ENCODE data around the gene PARD3B. TPM values are rescaled to one million over a fixed set of nuclear protein-coding genes. Genes with fewer than 3 reads are reported as not detected.

Gene PARD3B
- total and polyA plus RNA-seq, 7 donors = 3.2 to 64.0 (median 42.5) TPM

DNA sequence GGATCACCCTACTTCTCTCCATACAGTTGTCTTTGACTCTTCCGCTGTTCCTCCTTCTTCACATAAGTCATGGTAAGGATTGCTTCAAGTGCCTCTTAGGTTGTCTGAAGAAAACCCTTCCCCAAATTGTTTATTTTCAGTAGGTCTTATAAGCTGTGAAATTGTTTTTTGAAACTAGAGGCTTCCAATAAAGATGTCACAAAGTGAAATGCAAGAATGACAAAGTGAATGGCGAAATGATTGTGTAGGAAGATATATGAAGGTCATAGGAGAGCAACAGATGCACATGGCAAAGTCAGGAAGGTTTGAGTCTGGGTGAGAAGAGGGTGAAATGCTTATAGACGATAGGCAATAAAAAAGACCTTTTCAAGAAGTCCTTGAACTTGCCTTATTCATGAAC is 548.8 kb downstream of the PARD3B start:
- Histone ChIP-seq H3K4me1 (peaks cover 0 to 10% (median 3%) of the 10 kb centered on the region in 4 donors), H3K36me3 (no peaks in the 10 kb centered on the region), H3K4me3 (no peak overlapping the region), H3K27me3 (no peaks in the 10 kb centered on the region), H3K27ac (no peak overlapping the region), H3K9me3 (no peaks in the 10 kb centered on the region)
- no peak for DNase-seq
- TF ChIP-seq POLR2A (IDR thresholded peaks at IDR 0.05) (no peak), EP300 (IDR thresholded peaks at IDR 0.05) (no peak), POLR2AphosphoS5 (IDR thresholded peaks at IDR 0.05) (no peak)
- TF ChIP-seq, protein P1, sequence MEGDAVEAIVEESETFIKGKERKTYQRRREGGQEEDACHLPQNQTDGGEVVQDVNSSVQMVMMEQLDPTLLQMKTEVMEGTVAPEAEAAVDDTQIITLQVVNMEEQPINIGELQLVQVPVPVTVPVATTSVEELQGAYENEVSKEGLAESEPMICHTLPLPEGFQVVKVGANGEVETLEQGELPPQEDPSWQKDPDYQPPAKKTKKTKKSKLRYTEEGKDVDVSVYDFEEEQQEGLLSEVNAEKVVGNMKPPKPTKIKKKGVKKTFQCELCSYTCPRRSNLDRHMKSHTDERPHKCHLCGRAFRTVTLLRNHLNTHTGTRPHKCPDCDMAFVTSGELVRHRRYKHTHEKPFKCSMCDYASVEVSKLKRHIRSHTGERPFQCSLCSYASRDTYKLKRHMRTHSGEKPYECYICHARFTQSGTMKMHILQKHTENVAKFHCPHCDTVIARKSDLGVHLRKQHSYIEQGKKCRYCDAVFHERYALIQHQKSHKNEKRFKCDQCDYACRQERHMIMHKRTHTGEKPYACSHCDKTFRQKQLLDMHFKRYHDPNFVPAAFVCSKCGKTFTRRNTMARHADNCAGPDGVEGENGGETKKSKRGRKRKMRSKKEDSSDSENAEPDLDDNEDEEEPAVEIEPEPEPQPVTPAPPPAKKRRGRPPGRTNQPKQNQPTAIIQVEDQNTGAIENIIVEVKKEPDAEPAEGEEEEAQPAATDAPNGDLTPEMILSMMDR (IDR thresholded peaks at IDR 0.05) = no peak
- intact Hi-C loops (cut with DNase I) = no loop called here
- WGBS, 2 donors = 94 to 95% methylated on average over 3 of the region's 3 CpGs

DNA sequence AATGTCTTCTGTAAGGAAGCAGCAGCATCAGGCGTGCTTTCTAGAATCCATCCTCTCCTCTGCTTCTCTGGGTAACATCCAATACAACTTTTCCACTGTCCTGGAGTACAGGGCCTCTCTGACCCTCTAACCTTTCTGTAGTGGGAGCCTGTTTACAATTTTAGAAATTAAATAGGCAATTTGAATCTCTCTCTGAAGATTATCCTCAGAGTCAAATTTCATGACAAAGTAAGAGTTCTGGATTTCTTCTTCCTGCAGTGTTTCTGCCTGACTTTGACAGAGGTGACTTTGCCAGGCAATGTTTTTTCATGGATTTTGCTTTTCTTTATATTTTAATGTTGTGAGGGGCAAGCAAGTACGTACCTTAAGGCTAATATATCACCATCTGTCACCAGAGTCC is 558.4 kb downstream of the PARD3B start:
- H3K9me3 ChIP-seq = no peaks in the 10 kb centered on the region
- peaks cover 0 to 3% (median 0%) of the 10 kb centered on the region in 4 donors for H3K4me1 ChIP-seq
- 93 to 94% methylated on average over 2 of the region's 2 CpGs for WGBS, 2 donors
- no peak for DNase-seq
- TF ChIP-seq EP300 (IDR thresholded peaks at IDR 0.05) = no peak
- TF ChIP-seq POLR2AphosphoS5 (IDR thresholded peaks at IDR 0.05) = no peak
- TF ChIP-seq POLR2A (IDR thresholded peaks at IDR 0.05) = no peak
- TF ChIP-seq, protein P1 (IDR thresholded peaks at IDR 0.05) = no peak
- no peak overlapping the region for H3K27ac ChIP-seq
- H3K36me3 ChIP-seq = no peaks in the 10 kb centered on the region
- intact Hi-C loops (cut with DNase I) = no loop called here
- no peaks in the 10 kb centered on the region for H3K27me3 ChIP-seq
- H3K4me3 ChIP-seq = no peak overlapping the region

DNA sequence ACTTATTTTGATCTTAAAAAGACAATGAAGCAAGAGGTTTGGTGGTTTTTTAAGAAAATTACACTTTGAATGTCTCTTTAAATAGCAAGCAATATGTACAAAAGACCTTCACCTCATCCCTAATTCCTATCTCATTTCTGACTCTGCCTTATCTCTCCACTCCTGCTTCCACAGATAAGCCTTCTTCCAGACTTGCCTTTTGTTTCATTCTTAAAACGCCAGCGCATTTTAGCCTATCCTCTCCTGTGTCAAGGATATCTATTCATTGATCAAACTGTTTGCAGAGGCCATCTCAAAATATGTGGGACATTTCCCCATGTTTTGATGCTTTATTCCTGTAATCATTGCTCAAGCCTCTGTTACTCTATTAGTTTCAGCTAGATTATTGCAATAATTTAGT is 562.5 kb downstream of the PARD3B start:
- DNase-seq = no peak
- intact Hi-C loops (cut with DNase I) = no loop called here
- Histone ChIP-seq H3K4me1 (no peaks in the 10 kb centered on the region), H3K9me3 (peaks cover 0 to 2% (median 0%) of the 10 kb centered on the region in 4 donors), H3K4me3 (no peak overlapping the region), H3K27ac (no peak overlapping the region), H3K27me3 (no peaks in the 10 kb centered on the region), H3K36me3 (no peaks in the 10 kb centered on the region)
- no peak for TF ChIP-seq POLR2A (IDR thresholded peaks at IDR 0.05)
- TF ChIP-seq EP300 (IDR thresholded peaks at IDR 0.05) = no peak
- TF ChIP-seq, protein P1 (IDR thresholded peaks at IDR 0.05) = no peak
- no peak for TF ChIP-seq POLR2AphosphoS5 (IDR thresholded peaks at IDR 0.05)
- WGBS, 2 donors = 94 to 98% methylated on average over 2 of the region's 2 CpGs

DNA sequence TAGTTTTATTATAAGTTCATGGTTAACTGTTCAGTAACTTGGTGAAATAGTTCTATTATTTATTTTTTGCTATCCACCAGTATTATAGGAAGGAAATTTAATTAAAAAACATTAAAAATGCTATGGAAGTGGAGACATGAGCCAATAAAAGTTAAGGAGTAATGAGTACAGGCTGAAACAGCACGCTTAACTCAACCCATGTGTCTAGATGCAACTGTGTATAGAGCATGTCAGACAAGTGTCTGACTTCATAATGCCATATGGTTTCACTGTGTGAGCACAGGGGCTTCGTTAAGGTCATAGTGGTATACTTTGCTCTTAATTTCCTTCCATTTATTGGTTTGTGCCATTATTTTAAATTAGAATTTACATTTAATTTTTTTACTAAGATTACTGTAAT is 570.2 kb downstream of the PARD3B start:
- peaks cover 0 to 2% (median 0%) of the 10 kb centered on the region in 4 donors for H3K9me3 ChIP-seq
- no peaks in the 10 kb centered on the region for H3K36me3 ChIP-seq
- H3K27me3 ChIP-seq = no peaks in the 10 kb centered on the region
- no peak for DNase-seq
- no peak overlapping the region for H3K4me3 ChIP-seq
- no peak overlapping the region for H3K27ac ChIP-seq
- 93 to 94% methylated on average over 2 of the region's 2 CpGs for WGBS, 2 donors
- intact Hi-C loops (cut with DNase I) = no loop called here
- TF ChIP-seq POLR2A (IDR thresholded peaks at IDR 0.05) (no peak), POLR2AphosphoS5 (IDR thresholded peaks at IDR 0.05) (no peak), EP300 (IDR thresholded peaks at IDR 0.05) (no peak)
- TF ChIP-seq, protein P1 (IDR thresholded peaks at IDR 0.05) = no peak
- no peaks in the 10 kb centered on the region for H3K4me1 ChIP-seq

DNA sequence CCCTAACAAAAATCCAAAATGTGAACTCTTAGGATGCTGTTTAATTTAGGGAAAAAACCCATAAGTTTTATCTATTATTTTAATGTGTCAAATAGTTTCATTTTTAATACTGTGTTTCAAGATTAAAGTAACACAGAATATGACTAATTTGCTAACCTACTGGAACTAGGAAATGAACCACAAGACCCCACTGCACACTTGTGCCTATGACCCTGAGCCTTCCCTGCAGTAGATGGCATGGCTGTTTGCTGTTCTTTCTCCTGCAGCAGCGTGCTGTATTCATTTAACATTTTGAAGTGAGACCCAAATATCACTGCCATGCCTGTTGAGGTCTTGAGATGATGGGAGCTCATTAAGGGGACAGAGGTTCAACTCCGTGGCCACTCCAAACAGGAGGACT is 571.9 kb downstream of the PARD3B start:
- intact Hi-C loops (cut with DNase I) = no loop called here
- Histone ChIP-seq H3K27ac (no peak overlapping the region), H3K4me1 (no peaks in the 10 kb centered on the region), H3K27me3 (no peaks in the 10 kb centered on the region), H3K9me3 (no peaks in the 10 kb centered on the region), H3K4me3 (no peak overlapping the region), H3K36me3 (no peaks in the 10 kb centered on the region)
- no peak for TF ChIP-seq POLR2AphosphoS5 (IDR thresholded peaks at IDR 0.05)
- TF ChIP-seq, protein P1 (IDR thresholded peaks at IDR 0.05) = no peak
- TF ChIP-seq POLR2A (IDR thresholded peaks at IDR 0.05) = no peak
- TF ChIP-seq EP300 (IDR thresholded peaks at IDR 0.05) = no peak
- WGBS, 2 donors = 91% methylated on average over 2 of the region's 2 CpGs
- no peak for DNase-seq

Data from sigmoid colon (tissue), 7 donors.